Measurements from ENCODE around the gene TBC1D22A.

TBC1D22A gene

DNA sequence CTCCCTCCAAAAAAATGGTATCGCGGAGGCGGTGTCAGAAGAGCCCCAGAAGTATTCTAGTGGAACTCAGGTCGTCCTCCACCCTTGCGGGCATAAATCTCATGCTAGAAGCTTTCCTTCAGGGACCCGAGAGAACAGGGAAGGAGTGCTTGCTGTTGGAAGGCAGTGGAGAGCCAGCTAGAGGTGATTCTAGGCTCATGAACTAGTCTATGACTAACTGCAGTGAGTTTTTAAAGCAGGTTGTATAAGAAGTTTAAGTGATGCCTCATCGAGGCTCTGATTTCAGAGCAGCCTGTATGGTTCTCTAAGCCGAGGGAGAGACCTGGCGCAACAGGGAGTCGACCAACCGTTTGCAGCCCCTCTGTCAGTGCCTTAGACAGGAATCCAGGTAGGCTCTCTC is 85.7 kb downstream of the TBC1D22A start:
- no peaks in the 10 kb centered on the region for H3K9me3 ChIP-seq
- intact Hi-C loops (cut with DNase I; ENCODE audit: low total_unique reads): no loop called here
- peaks cover 0 to 4% (median 0%) of the 10 kb centered on the region in 4 donors for H3K4me1 ChIP-seq
- no peak for DNase-seq
- no peak overlapping the region for H3K4me3 ChIP-seq
- TF ChIP-seq, protein P1, sequence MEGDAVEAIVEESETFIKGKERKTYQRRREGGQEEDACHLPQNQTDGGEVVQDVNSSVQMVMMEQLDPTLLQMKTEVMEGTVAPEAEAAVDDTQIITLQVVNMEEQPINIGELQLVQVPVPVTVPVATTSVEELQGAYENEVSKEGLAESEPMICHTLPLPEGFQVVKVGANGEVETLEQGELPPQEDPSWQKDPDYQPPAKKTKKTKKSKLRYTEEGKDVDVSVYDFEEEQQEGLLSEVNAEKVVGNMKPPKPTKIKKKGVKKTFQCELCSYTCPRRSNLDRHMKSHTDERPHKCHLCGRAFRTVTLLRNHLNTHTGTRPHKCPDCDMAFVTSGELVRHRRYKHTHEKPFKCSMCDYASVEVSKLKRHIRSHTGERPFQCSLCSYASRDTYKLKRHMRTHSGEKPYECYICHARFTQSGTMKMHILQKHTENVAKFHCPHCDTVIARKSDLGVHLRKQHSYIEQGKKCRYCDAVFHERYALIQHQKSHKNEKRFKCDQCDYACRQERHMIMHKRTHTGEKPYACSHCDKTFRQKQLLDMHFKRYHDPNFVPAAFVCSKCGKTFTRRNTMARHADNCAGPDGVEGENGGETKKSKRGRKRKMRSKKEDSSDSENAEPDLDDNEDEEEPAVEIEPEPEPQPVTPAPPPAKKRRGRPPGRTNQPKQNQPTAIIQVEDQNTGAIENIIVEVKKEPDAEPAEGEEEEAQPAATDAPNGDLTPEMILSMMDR (IDR thresholded peaks at IDR 0.05): no peak
- no peaks in the 10 kb centered on the region for H3K27me3 ChIP-seq
- peaks cover 0 to 12% (median 4%) of the 10 kb centered on the region in 3 donors for H3K36me3 ChIP-seq
- no peak overlapping the region for H3K27ac ChIP-seq

GRCh38 chr22:46849101-46849500 is 86.7 kb downstream of the TBC1D22A start:
- intact Hi-C loops (cut with DNase I; ENCODE audit: low total_unique reads): no loop called here
- Histone ChIP-seq H3K36me3 (peaks cover 0 to 12% (median 4%) of the 10 kb centered on the region in 3 donors), H3K27me3 (no peaks in the 10 kb centered on the region), H3K4me3 (no peak overlapping the region), H3K27ac (no peak overlapping the region), H3K9me3 (no peaks in the 10 kb centered on the region), H3K4me1 (no peaks in the 10 kb centered on the region)
- TF ChIP-seq, protein P1 (IDR thresholded peaks at IDR 0.05): no peak
- no peak for DNase-seq

DNA sequence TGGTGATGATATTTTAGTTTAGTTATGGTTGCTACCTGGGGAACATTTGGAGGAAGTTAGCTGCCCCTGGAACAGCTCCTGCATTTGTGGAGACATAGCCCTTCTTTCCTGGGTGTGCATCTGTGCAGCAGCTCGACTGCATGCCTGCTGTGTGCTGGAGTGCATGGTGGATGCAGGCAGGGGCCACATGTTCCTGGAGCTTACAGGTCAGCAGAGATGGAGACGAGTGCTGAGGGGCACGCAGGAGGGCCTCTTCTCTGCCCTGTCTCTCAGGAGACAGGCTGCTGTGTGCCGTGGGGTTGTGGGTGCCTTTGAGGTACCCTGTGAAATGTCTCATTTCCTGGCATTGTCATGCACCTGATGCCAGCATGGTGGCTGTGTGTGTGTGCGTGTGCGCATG is 87.5 kb downstream of the TBC1D22A start:
- H3K27me3 ChIP-seq: no peaks in the 10 kb centered on the region
- no peaks in the 10 kb centered on the region for H3K4me1 ChIP-seq
- H3K9me3 ChIP-seq: no peaks in the 10 kb centered on the region
- H3K27ac ChIP-seq: no peak overlapping the region
- TF ChIP-seq, protein P1 (IDR thresholded peaks at IDR 0.05): no peak
- H3K4me3 ChIP-seq: no peak overlapping the region
- peaks cover 0 to 12% (median 4%) of the 10 kb centered on the region in 3 donors for H3K36me3 ChIP-seq
- intact Hi-C loops (cut with DNase I; ENCODE audit: low total_unique reads): no loop called here
- DNase-seq: no peak

GRCh38 chr22:46851311-46851710 is 88.9 kb downstream of the TBC1D22A start:
- DNase-seq: no peak
- no peak overlapping the region for H3K27ac ChIP-seq
- TF ChIP-seq, protein P1 (IDR thresholded peaks at IDR 0.05): no peak
- H3K4me3 ChIP-seq: no peak overlapping the region
- H3K36me3 ChIP-seq: peaks cover 0 to 12% (median 4%) of the 10 kb centered on the region in 3 donors
- intact Hi-C loops (cut with DNase I; ENCODE audit: low total_unique reads): no loop called here
- H3K9me3 ChIP-seq: no peaks in the 10 kb centered on the region
- H3K27me3 ChIP-seq: no peaks in the 10 kb centered on the region
- H3K4me1 ChIP-seq: no peaks in the 10 kb centered on the region

- Histone ChIP-seq H3K4me3 (no peak overlapping the region), H3K4me1 (no peaks in the 10 kb centered on the region), H3K27ac (no peak overlapping the region), H3K9me3 (no peaks in the 10 kb centered on the region), H3K36me3 (peaks cover 0 to 12% (median 4%) of the 10 kb centered on the region in 3 donors), H3K27me3 (no peaks in the 10 kb centered on the region)
- TF ChIP-seq, protein P1 (IDR thresholded peaks at IDR 0.05): no peak
- intact Hi-C loops (cut with DNase I; ENCODE audit: low total_unique reads): no loop called here
- no peak for DNase-seq
Measured at GRCh38 chr22:46851941-46852340, 89.5 kb downstream of the TBC1D22A start.

DNA sequence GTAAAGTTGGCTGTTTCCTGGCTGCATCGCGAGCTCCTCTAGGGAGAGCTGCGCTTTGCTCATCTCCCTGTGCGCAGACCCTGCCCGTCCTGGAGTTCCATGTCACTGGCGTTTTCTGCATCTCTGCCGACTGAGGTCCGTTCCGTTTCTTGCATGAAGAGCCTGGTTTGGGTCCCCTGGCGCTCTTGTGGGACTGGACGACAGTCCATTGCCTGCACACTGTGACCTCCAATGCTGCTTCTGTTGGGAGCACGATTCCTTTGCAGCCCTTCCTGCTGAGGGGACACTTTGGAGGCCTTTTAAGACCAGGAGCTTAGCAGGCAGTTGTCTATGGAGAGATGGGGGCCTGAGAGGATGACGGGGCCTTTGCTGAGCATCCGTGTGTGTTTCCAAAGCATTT is 90.3 kb downstream of the TBC1D22A start:
- DNase-seq: no peak
- H3K27ac ChIP-seq: no peak overlapping the region
- H3K4me1 ChIP-seq: no peaks in the 10 kb centered on the region
- H3K9me3 ChIP-seq: no peaks in the 10 kb centered on the region
- TF ChIP-seq, protein P1 (IDR thresholded peaks at IDR 0.05): no peak
- H3K36me3 ChIP-seq: peaks cover 0 to 12% (median 0%) of the 10 kb centered on the region in 3 donors
- intact Hi-C loops (cut with DNase I; ENCODE audit: low total_unique reads): no loop called here
- H3K4me3 ChIP-seq: no peak overlapping the region
- no peaks in the 10 kb centered on the region for H3K27me3 ChIP-seq
